Amygdala (tissue), 56 donors: ENCODE results near the gene OR2W1.

Experiments
- DNase-seq, 56 donors: peaks; one replicate each; lab custom pipeline; 2025; lab: John Stamatoyannopoulos, UW

The OR2W1 gene

GRCh38 chr6:29005183-29005885 lies 39.6 kb downstream of the OR2W1 start, which contains the start of gene ZNF311:
Gene ZNF311, minus strand, starts transcription at chr6:29005315. Its CDS starts 1,361 bp downstream, at chr6:29003954.
- DNase-seq: peak in 22 of 56 donors; percentile 10 to 67 (median 23)

- no peak for DNase-seq
Measured at GRCh38 chr6:28996844-28997510, 48.0 kb downstream of the OR2W1 start.

GRCh38 chr6:28995093-28995650 lies 49.8 kb downstream of the OR2W1 start:
- DNase-seq: no peak
